H1 (cell line): ENCODE measurements around the gene PTPN5. TPM values are rescaled to one million over a fixed set of nuclear protein-coding genes. Genes with fewer than 3 reads are reported as not detected.

Experiments
- ASH2L ChIP-seq: fragments of 200-600, 300-600 bp; sonication (generic); IDR thresholded peaks from one replicate; pipeline ENCODE4 v1.7.1; 2017; ENCODE audit warnings: low read length
- PHF8 ChIP-seq: fragments of 200-600 bp; sonication (generic); conservative IDR thresholded peaks from 2 replicates; pipeline ENCODE4 v1.7.1; 2012; ENCODE audit warnings: low read depth, mild to moderate bottlenecking, inconsistent platforms, low read length, moderate library complexity
- RAD21 ChIP-seq, 2 experiments: IDR thresholded peaks in 1 of 2; conservative IDR thresholded peaks in 1 of 2; 2 replicates each; pipeline ENCODE4 v1.6.1; 2011; ENCODE audit warnings: low read depth in 2 of 2, low read length in 2 of 2, improper control_type of control experiment in 1 of 2, inconsistent platforms in 1 of 2, mild to moderate bottlenecking in 1 of 2, moderate library complexity in 1 of 2
- RFX5 ChIP-seq: IDR thresholded peaks from 2 replicates; pipeline ENCODE4 v1.6.1; 2011; ENCODE audit warnings: low read depth, low read length, improper control_type of control experiment, borderline replicate concordance
- polyA plus RNA-seq, 7 experiments: library from polyadenylated mRNA; depleted of rRNA in 3 of 7; stranded (reverse) in 5 of 7; unstranded in 2 of 7; fragments of >200 nt in 5 of 7; fragments of 200-250 nt in 2 of 7; gene quantifications; 1 replicate in 5 of 7; 2 replicates in 1 of 7; 4 replicates in 1 of 7; pipeline versions ENCODE4 v1.2.1 to v1.2.3, GENCODE V29; 2011 to 2013; ENCODE audit warnings: missing spikeins in 2 of 7, mixed read lengths in 2 of 7
- total RNA-seq: library from RNA; stranded (reverse); fragmentation: NEBNext Ultra II Directional; extraction: Animal tissue kit (Norgen Biotek cat#: 25700); gene quantifications from 2 replicates; pipeline ENCODE4 v1.2.1, GENCODE V29; 2021
- TF ChIP-seq, protein P1 (sequence below): fragments of 300-600 bp; sonication (generic); IDR thresholded peaks from 2 replicates; pipeline ENCODE4 v1.7.1; 2012; ENCODE audit warnings: low read length, moderate library complexity, mild to moderate bottlenecking, inconsistent platforms; ENCODE audit not compliant: insufficient replicate concordance

PTPN5 gene
- total and polyA plus RNA-seq, 2 of the 8 experiments (the other 6 are each of a cell fraction or from before 2014, with no cell fraction given) = 8.4 to 12.9 TPM

DNA sequence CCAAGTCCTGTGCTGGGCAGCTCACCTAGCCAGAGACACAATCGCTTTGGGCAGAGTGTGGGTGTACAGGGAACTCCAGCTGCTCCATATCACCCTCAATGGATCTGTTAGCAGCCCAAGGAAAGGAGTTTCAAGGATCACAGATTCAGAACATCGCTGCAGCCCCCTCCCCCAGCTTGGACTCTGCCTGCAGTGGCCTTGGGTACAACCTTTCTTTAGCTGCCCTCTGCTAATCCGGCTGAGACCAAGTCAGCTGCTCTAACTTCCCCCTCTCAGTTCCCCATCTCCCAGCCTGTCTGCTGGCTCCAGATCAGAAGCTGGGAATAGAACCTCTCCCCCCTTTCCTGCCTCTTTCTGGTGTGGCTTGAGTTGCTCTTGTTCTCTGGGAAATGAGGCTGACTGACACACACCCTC, 91.7 kb downstream of the PTPN5 start (continued):
- TF ChIP-seq, protein P1, sequence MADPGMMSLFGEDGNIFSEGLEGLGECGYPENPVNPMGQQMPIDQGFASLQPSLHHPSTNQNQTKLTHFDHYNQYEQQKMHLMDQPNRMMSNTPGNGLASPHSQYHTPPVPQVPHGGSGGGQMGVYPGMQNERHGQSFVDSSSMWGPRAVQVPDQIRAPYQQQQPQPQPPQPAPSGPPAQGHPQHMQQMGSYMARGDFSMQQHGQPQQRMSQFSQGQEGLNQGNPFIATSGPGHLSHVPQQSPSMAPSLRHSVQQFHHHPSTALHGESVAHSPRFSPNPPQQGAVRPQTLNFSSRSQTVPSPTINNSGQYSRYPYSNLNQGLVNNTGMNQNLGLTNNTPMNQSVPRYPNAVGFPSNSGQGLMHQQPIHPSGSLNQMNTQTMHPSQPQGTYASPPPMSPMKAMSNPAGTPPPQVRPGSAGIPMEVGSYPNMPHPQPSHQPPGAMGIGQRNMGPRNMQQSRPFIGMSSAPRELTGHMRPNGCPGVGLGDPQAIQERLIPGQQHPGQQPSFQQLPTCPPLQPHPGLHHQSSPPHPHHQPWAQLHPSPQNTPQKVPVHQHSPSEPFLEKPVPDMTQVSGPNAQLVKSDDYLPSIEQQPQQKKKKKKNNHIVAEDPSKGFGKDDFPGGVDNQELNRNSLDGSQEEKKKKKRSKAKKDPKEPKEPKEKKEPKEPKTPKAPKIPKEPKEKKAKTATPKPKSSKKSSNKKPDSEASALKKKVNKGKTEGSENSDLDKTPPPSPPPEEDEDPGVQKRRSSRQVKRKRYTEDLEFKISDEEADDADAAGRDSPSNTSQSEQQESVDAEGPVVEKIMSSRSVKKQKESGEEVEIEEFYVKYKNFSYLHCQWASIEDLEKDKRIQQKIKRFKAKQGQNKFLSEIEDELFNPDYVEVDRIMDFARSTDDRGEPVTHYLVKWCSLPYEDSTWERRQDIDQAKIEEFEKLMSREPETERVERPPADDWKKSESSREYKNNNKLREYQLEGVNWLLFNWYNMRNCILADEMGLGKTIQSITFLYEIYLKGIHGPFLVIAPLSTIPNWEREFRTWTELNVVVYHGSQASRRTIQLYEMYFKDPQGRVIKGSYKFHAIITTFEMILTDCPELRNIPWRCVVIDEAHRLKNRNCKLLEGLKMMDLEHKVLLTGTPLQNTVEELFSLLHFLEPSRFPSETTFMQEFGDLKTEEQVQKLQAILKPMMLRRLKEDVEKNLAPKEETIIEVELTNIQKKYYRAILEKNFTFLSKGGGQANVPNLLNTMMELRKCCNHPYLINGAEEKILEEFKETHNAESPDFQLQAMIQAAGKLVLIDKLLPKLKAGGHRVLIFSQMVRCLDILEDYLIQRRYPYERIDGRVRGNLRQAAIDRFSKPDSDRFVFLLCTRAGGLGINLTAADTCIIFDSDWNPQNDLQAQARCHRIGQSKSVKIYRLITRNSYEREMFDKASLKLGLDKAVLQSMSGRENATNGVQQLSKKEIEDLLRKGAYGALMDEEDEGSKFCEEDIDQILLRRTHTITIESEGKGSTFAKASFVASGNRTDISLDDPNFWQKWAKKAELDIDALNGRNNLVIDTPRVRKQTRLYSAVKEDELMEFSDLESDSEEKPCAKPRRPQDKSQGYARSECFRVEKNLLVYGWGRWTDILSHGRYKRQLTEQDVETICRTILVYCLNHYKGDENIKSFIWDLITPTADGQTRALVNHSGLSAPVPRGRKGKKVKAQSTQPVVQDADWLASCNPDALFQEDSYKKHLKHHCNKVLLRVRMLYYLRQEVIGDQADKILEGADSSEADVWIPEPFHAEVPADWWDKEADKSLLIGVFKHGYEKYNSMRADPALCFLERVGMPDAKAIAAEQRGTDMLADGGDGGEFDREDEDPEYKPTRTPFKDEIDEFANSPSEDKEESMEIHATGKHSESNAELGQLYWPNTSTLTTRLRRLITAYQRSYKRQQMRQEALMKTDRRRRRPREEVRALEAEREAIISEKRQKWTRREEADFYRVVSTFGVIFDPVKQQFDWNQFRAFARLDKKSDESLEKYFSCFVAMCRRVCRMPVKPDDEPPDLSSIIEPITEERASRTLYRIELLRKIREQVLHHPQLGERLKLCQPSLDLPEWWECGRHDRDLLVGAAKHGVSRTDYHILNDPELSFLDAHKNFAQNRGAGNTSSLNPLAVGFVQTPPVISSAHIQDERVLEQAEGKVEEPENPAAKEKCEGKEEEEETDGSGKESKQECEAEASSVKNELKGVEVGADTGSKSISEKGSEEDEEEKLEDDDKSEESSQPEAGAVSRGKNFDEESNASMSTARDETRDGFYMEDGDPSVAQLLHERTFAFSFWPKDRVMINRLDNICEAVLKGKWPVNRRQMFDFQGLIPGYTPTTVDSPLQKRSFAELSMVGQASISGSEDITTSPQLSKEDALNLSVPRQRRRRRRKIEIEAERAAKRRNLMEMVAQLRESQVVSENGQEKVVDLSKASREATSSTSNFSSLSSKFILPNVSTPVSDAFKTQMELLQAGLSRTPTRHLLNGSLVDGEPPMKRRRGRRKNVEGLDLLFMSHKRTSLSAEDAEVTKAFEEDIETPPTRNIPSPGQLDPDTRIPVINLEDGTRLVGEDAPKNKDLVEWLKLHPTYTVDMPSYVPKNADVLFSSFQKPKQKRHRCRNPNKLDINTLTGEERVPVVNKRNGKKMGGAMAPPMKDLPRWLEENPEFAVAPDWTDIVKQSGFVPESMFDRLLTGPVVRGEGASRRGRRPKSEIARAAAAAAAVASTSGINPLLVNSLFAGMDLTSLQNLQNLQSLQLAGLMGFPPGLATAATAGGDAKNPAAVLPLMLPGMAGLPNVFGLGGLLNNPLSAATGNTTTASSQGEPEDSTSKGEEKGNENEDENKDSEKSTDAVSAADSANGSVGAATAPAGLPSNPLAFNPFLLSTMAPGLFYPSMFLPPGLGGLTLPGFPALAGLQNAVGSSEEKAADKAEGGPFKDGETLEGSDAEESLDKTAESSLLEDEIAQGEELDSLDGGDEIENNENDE = no peak
- TF ChIP-seq RFX5 (no peak), RAD21 (IDR thresholded peaks at IDR 0.05 in 1 of 2, conservative IDR thresholded peaks at IDR 0.05 in 1 of 2; ENCODE audit: low read depth in 2 of 2, low read length in 2 of 2) (no peak), PHF8 (no peak), ASH2L (no peak)
